HG03196 (cell line): ENCODE results near the gene NRXN3.

Experiments used
- ATAC-seq: cut with Tn5 transposase; IDR thresholded peaks from one replicate; pipeline ENCODE4 v1.9.1; 2021; ENCODE audit not compliant: unreplicated experiment

The NRXN3 gene

GRCh38 chr14:79552778-79553177 lies 1382.6 kb downstream of the NRXN3 start:
- no peak for ATAC-seq

GRCh38 chr14:79554816-79555215 lies 1384.6 kb downstream of the NRXN3 start:
- no peak for ATAC-seq

GRCh38 chr14:79555429-79555828 lies 1385.3 kb downstream of the NRXN3 start:
- ATAC-seq, result no peak

- ATAC-seq, result no peak
These were observed 1387.1 kb downstream of the NRXN3 start for GRCh38 chr14:79557309-79557708.

GRCh38 chr14:79562185-79562584 lies 1392.0 kb downstream of the NRXN3 start:
- ATAC-seq, result no peak

- no peak for ATAC-seq
These were observed 1394.2 kb downstream of the NRXN3 start for GRCh38 chr14:79564371-79564770.

- ATAC-seq, result no peak
These were observed 1397.1 kb downstream of the NRXN3 start for GRCh38 chr14:79567306-79567705.

- no peak for ATAC-seq
These were observed 1398.4 kb downstream of the NRXN3 start for GRCh38 chr14:79568594-79568993.

GRCh38 chr14:79569072-79569471 lies 1398.9 kb downstream of the NRXN3 start:
- no peak for ATAC-seq

GRCh38 chr14:79570648-79571047 lies 1400.5 kb downstream of the NRXN3 start:
- no peak for ATAC-seq

GRCh38 chr14:79571366-79571765 lies 1401.2 kb downstream of the NRXN3 start:
- no peak for ATAC-seq

- no peak for ATAC-seq
These were observed 1403.3 kb downstream of the NRXN3 start for GRCh38 chr14:79573486-79573885.

GRCh38 chr14:79575032-79575431 lies 1404.9 kb downstream of the NRXN3 start:
- ATAC-seq, result no peak

GRCh38 chr14:79576424-79576823 lies 1406.3 kb downstream of the NRXN3 start:
- ATAC-seq, result no peak

- ATAC-seq, result no peak
These were observed 1408.3 kb downstream of the NRXN3 start for GRCh38 chr14:79578470-79578869.

GRCh38 chr14:79580414-79580813 lies 1410.2 kb downstream of the NRXN3 start:
- ATAC-seq, result no peak

GRCh38 chr14:79580906-79581305 lies 1410.7 kb downstream of the NRXN3 start:
- no peak for ATAC-seq

- no peak for ATAC-seq
These were observed 1411.9 kb downstream of the NRXN3 start for GRCh38 chr14:79581912-79582576.

- ATAC-seq, result no peak
These were observed 1413.7 kb downstream of the NRXN3 start for GRCh38 chr14:79583738-79584408.

- ATAC-seq, result no peak
These were observed 1414.5 kb downstream of the NRXN3 start for GRCh38 chr14:79584679-79585078.

GRCh38 chr14:79585845-79586244 lies 1415.7 kb downstream of the NRXN3 start:
- ATAC-seq, result no peak

GRCh38 chr14:79586416-79586815 lies 1416.2 kb downstream of the NRXN3 start:
- ATAC-seq, result no peak
